K562 (cell line): Measurements from ENCODE around the gene CELA3A. TPM values are rescaled to one million over a fixed set of nuclear protein-coding genes. Genes with fewer than 3 reads are reported as not detected.
"Not testable (repeated sequence)": the region's sequence is repeated elsewhere in the genome, so short reads cannot be mapped to it uniquely, and the experiment has no call there.

Experiments used
- ATAC-seq: fragments of 200-7000 bp; cut with Tn5 transposase; 3 replicates; pipeline ENCODE4 v1.9.1; 2020; ENCODE audit warnings: moderate library complexity
- BruUV-seq: library from RNA; stranded (reverse); fragments of 400-500 nt; replicated peaks from 2 replicates; lab custom pipeline; 2021; lab: Mats Ljungman, UMichigan
- CTCF ChIA-PET: fragments of 300-600 bp; formaldehyde crosslinking; extraction: SDS; loops from one replicate; lab custom pipeline; 2021; ENCODE audit warnings: low intra/inter-chr PET ratio; lab: Yijun Ruan, JAX
- POLR2A ChIA-PET: fragments of 300-600, 350-650 bp; sonication (Branson Sonifier 250); formaldehyde crosslinking; extraction: SDS; loops from one replicate; lab custom pipeline; 2021; ENCODE audit warnings: antibody characterized with exemption, inconsistent platforms; lab: Yijun Ruan, JAX
- DNase-seq, 4 experiments: peaks; one replicate each; pipeline versions ENCODE4 v3.0.0 to v3.0.0-alpha.2; 2011 to 2018; ENCODE audit warnings: low spot score in 3 of 4, mixed read lengths in 3 of 4; ENCODE audit errors: extremely low read depth in 1 of 4
- FAIRE-seq: peaks from 2 replicates; lab custom pipeline; 2011; peaks lifted over from hg19 to GRCh38; lab: Jason Lieb, UNC
- H2AFZ ChIP-seq: 2 replicates; pipeline ENCODE4 v1.6.0; 2011; ENCODE audit warnings: low read depth, low read length, control low read depth, inconsistent platforms
- H3K27ac ChIP-seq: fragments of 200-600 bp; 3 replicates; pipeline ENCODE4 v1.8.0; 2011; ENCODE audit warnings: low read depth, mild to moderate bottlenecking, control low read depth, inconsistent platforms, low read length, moderate library complexity, mixed read lengths; ENCODE audit errors: extremely low read depth
- H3K27me3 ChIP-seq, 2 experiments: fragments of 300-600 bp in 1 of 2; 2 replicates in 1 of 2; 3 replicates in 1 of 2; pipeline versions ENCODE4 v1.6.0 to v1.8.0; 2011; ENCODE audit warnings: inconsistent platforms in 2 of 2, low read length in 2 of 2, mild to moderate bottlenecking in 1 of 2, mixed read lengths in 1 of 2, moderate library complexity in 1 of 2; ENCODE audit not compliant: control insufficient read depth in 2 of 2, insufficient read depth in 2 of 2
- H3K36me3 ChIP-seq: fragments of 300-600 bp; 3 replicates; pipeline ENCODE4 v1.8.0; 2011; ENCODE audit warnings: mild to moderate bottlenecking, low read length, inconsistent platforms; ENCODE audit not compliant: control insufficient read depth, insufficient read depth
- H3K4me1 ChIP-seq, 2 experiments: fragments of 200-600 bp in 1 of 2; replicated peaks in 1 of 2; 2 replicates in 1 of 2; 3 replicates in 1 of 2; pipeline versions ENCODE4 v1.5.1 to v1.8.0; 2011; ENCODE audit warnings: inconsistent platforms in 2 of 2, low read length in 2 of 2, mild to moderate bottlenecking in 1 of 2, mixed read lengths in 1 of 2, moderate library complexity in 1 of 2; ENCODE audit not compliant: control insufficient read depth in 2 of 2, insufficient read depth in 2 of 2
- H3K4me2 ChIP-seq: 2 replicates; pipeline ENCODE4 v1.6.1; 2011; ENCODE audit warnings: low read length, control low read depth, inconsistent platforms, mixed read lengths; ENCODE audit not compliant: insufficient read depth
- H3K4me3 ChIP-seq: fragments of 200-600 bp; sonication (generic), shearing (Covaris generic); 2 replicates; pipeline ENCODE4 v1.5.1; 2016; ENCODE audit warnings: control low read depth, inconsistent platforms
- H3K79me2 ChIP-seq: fragments of 200-600 bp; 3 replicates; pipeline ENCODE4 v1.8.0; 2011; ENCODE audit warnings: low read length, inconsistent platforms; ENCODE audit not compliant: control insufficient read depth, insufficient read depth
- H3K9ac ChIP-seq, 2 experiments: 2 replicates each; pipeline versions ENCODE4 v1.6.0 to v1.6.1; 2011; ENCODE audit warnings: low read depth in 2 of 2, low read length in 2 of 2, control low read depth in 1 of 2, inconsistent platforms in 1 of 2, mild to moderate bottlenecking in 1 of 2, mixed read lengths in 1 of 2; ENCODE audit not compliant: insufficient read depth in 1 of 2
- H3K9me1 ChIP-seq: one replicate; pipeline ENCODE4 v1.6.0; 2011; ENCODE audit warnings: inconsistent platforms, mild to moderate bottlenecking, low read length, moderate library complexity; ENCODE audit not compliant: control insufficient read depth, insufficient read depth
- H3K9me3 ChIP-seq: replicated peaks from 2 replicates; pipeline ENCODE4 v1.5.1; 2011; ENCODE audit warnings: low read depth, low read length, inconsistent platforms; ENCODE audit not compliant: control insufficient read depth, insufficient read depth
- H4K20me1 ChIP-seq: replicated peaks from 2 replicates; pipeline ENCODE4 v1.6.1; 2011; ENCODE audit warnings: low read length, inconsistent platforms, mixed read lengths; ENCODE audit not compliant: control insufficient read depth, insufficient read depth
- RBM25 ChIP-seq: fragments of 200-400 bp; formaldehyde crosslinking; IDR thresholded peaks from 2 replicates; pipeline ENCODE4 v1.6.1; 2018; ENCODE audit warnings: low read length, low read depth, moderate library complexity; ENCODE audit not compliant: severe bottlenecking
- RFX1 ChIP-seq: fragments of 450-650 bp; IDR thresholded peaks from 2 replicates; pipeline ENCODE4 v1.6.1; 2016; ENCODE audit warnings: mild to moderate bottlenecking, moderate library complexity
- ZNF239 ChIP-seq: fragments of 250-450 bp; sonication (Bioruptor Pico); IDR thresholded peaks from 2 replicates; pipeline ENCODE4 v1.4.0; 2020; ENCODE audit warnings: mild to moderate bottlenecking
- WGBS: fragments of 100-300 bp; shearing (Covaris generic); methylation state at CpG from one replicate; pipeline ENCODE4 v1.1.6; 2016; ENCODE audit warnings: low coverage, mixed read lengths; ENCODE audit not compliant: insufficient coverage; ENCODE audit errors: missing lambda C conversion rate; 5-methylcytosine and 5-hydroxymethylcytosine counted together
- in situ Hi-C: fragments of 300-500 bp; cut with MboI; formaldehyde crosslinking; loops from 4 replicates; pipeline ENCODE4 v1.15.0; 2018; ENCODE audit warnings: inconsistent platforms, mixed read lengths
- intact Hi-C: fragments of 100-400 bp; cut with micrococcal nuclease; formaldehyde crosslinking; loops from 2 replicates; pipeline ENCODE4 v1.14.2; 2022
- polyA plus RNA-seq, 8 experiments: library from polyadenylated mRNA; depleted of rRNA in 4 of 8; stranded (reverse) in 5 of 8; unstranded in 3 of 8; fragments of >200 nt; fragmentation: Nextera tagmentation in 2 of 8; fragmentation: Illumina TruSeq in 1 of 8; extraction: Ambion mirVana in 2 of 8; extraction: Trizol in 1 of 8; gene quantifications; 2 replicates each; pipeline versions ENCODE4 v1.2.1 to v1.2.3, GENCODE V29; 2011 to 2014; ENCODE audit warnings: inconsistent platforms in 1 of 8, missing spikeins in 1 of 8
- total RNA-seq, 7 experiments: library from RNA; depleted of rRNA in 6 of 7; stranded (reverse); fragments of >200 nt in 6 of 7; fragmentation: Illumina TruSeq in 2 of 7; extraction: Trizol in 2 of 7; gene quantifications; 2 replicates each; pipeline versions ENCODE4 v1.2.1 to v1.2.3, GENCODE V29; 2011 to 2021; ENCODE audit warnings: low replicate concordance in 1 of 7

Gene CELA3A
- total and polyA plus RNA-seq, 9 of the 15 experiments (the other 6 are each of a cell fraction or from before 2014, with no cell fraction given) = 5.4 TPM; not detected in 8

DNA sequence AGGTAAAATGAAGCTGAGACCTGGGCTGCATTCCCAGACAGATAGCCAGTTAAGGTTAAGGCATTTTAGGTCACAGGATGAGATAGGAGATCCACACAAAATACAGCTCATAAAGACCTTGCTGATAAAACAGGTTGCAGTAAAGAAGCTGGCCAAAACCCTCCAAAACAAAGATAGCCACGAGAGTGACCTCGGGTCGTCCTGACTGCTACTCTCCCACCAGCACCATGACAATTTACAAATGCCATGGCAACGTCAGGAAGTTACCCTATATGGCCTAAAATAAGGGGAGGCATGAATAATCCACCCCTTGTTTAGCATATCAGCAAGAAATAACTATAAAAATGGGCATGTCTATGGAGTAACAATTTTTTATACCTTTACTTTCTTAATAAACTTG is 30.9 kb upstream of the CELA3A start:
- H3K27ac ChIP-seq, in situ Hi-C loops, H3K4me1 ChIP-seq, POLR2A ChIA-PET, H3K9ac ChIP-seq, FAIRE-seq, H3K9me3 ChIP-seq, DNase-seq, ATAC-seq, CTCF ChIA-PET, H3K9me1 ChIP-seq, H3K4me2 ChIP-seq, intact Hi-C loops, H3K4me3 ChIP-seq, H4K20me1 ChIP-seq, H2AFZ ChIP-seq, H3K36me3 ChIP-seq, BruUV-seq, H3K79me2 ChIP-seq: not testable (repeated sequence)
- peaks cover 2 to 28% of the 10 kb centered on the region in 2 experiments; a peak in 4 of 5 replicates for H3K27me3 ChIP-seq
- 0% methylated on average over 4 of the region's 4 CpGs for WGBS
- TF ChIP-seq RFX1 = peak; percentile 49; the same call in 1 of the 2 replicates

DNA sequence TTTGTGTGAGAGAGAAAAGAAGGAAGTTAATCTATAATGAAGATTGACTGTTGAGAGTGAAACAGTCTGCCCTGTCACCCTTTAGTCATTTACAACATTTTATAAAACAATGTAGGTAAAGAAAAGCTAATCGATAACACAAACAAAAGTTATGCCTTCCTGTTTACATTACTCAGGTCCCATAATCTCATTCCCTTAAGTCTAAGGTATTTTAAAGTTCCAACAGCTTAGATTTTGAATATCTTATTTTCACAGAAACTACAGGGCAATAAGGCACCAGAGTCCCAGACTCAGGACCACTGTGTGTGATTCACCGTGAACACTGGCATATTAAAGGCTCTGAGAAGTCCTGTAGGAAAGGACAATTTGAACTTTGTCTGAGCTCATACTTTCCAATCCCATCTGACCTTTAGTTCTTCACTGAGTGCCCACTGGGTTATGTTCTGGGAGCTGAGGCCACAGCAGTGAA is 28.4 kb upstream of the CELA3A start:
- not testable (repeated sequence) for DNase-seq, H3K4me1 ChIP-seq, H3K36me3 ChIP-seq, H3K9ac ChIP-seq, FAIRE-seq
- TF ChIP-seq RBM25 (peak; percentile 68), ZNF239 (CRISPR knock-in tag) (peak; percentile 92)
- TF ChIP-seq, all 486 proteins: peak for 2; not testable (repeated sequence) for 484
- BruUV-seq, H3K9me3 ChIP-seq, H3K79me2 ChIP-seq, H3K4me3 ChIP-seq, H3K9me1 ChIP-seq, H4K20me1 ChIP-seq, intact Hi-C loops, CTCF ChIA-PET, H3K4me2 ChIP-seq, ATAC-seq, POLR2A ChIA-PET, H2AFZ ChIP-seq, H3K27ac ChIP-seq, in situ Hi-C loops: not testable (repeated sequence)
- 6% methylated on average over 2 of the region's 2 CpGs for WGBS
- peaks cover 6 to 36% of the 10 kb centered on the region in 2 experiments; a peak in 4 of 5 replicates for H3K27me3 ChIP-seq

DNA sequence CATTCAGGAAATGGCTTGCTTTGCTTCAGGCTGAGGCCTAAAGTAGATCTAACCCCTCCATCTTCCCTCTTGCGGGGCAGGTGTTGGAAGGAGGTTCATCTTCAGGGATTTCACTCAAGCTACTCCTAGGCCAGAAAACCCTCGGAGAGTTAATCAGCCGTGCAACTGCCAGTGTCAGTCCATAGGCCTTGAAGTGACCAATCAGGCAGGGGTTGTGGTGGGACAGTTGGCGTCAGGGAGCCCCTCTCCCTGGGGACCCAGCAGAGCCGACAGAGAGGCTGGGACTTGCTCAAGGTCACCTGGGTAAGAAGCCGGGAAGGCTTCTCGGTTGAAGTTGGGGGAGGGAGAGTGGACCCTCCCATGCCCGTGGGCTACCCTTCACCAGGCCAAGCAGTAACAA is 27.5 kb upstream of the CELA3A start:
- H3K79me2 ChIP-seq, H3K27ac ChIP-seq, H2AFZ ChIP-seq, H3K4me1 ChIP-seq, BruUV-seq, H3K9me1 ChIP-seq, CTCF ChIA-PET, H4K20me1 ChIP-seq, in situ Hi-C loops, H3K9me3 ChIP-seq, DNase-seq, H3K4me2 ChIP-seq, ATAC-seq, H3K4me3 ChIP-seq, H3K36me3 ChIP-seq, intact Hi-C loops, FAIRE-seq, H3K9ac ChIP-seq: not testable (repeated sequence)
- WGBS = 31% methylated on average over 6 of the region's 8 CpGs
- peaks cover 6 to 40% of the 10 kb centered on the region in 2 experiments; a peak in 4 of 5 replicates for H3K27me3 ChIP-seq
- POLR2A ChIA-PET = interaction anchor here (0.8 kb wide), 1 partner anchor 201 kb away, joined by 3 read pairs; no protein-coding TSS in a partner anchor
